ENCODE results near the gene MFSD1.
A peak's percentile ranks its signal among the peaks of the same experiment; 100 is the strongest.

MFSD1 gene

GRCh38 chr3:158810823-158811724 lies 9.2 kb downstream of the MFSD1 start:
- DNase-seq (ENCODE audit: low spot score) = no peak

DNA sequence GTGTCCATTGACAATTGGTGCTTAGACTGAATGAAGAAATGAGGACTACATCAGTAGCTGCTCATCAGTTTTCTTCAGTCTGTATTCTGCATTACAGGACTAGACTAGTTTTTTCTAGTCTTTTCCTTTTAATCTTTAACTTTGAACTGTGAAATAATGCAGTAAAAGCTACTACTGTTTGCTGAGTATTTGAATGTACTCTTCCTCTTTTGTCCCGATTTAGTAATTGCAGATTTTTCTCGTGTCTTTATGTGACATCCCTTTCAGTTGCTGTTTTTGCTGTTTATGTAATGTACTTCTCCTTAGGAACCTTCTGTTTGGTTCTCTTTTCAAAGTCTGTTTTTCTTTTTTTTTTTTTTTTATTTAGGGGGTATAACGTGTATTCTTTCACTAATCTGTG lies 17.4 kb downstream of the MFSD1 start:
- DNase-seq (ENCODE audit: low spot score) = no peak

DNA sequence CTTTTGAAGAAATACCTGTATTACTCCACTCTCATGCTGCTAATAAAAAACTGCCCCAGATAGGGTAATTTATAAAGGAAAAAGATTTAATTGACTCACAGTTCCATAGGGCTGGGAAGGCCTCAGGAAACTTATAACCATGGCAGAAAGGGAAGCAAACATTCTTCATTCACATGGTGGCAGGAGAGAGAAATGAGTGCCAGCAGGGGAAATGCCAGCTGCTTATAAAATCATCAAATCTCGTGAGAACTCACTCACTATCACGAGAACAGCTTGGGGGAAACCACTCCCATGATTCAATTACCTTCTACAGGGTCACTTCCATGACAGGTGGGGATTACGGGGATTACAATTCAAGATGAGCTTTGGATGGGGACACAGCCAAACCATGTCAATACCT lies 18.7 kb downstream of the MFSD1 start:
- no peak for DNase-seq (ENCODE audit: low spot score)

GRCh38 chr3:158821847-158822246 lies 20.0 kb downstream of the MFSD1 start:
- DNase-seq (ENCODE audit: low spot score) = no peak

DNA sequence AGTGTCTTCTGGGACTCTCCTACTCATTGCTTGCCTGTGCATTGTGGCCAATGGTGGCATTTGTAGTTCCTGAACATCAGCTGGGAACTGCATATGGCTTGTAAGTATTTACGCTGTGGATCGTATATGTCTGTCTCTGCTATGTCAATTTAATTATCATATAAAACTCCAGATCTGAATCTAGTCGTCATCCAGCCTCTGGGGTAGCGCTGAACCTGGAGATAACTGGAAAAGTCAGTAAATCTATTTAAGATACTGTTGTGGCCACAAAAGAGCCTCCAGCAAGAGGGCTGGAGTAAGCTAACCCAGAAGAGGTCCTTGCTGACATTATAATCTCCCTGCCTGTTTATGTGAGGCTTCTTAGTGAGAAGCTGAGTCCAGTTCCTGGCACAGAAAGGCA lies 21.6 kb downstream of the MFSD1 start:
- DNase-seq (ENCODE audit: low spot score) = no peak

DNA sequence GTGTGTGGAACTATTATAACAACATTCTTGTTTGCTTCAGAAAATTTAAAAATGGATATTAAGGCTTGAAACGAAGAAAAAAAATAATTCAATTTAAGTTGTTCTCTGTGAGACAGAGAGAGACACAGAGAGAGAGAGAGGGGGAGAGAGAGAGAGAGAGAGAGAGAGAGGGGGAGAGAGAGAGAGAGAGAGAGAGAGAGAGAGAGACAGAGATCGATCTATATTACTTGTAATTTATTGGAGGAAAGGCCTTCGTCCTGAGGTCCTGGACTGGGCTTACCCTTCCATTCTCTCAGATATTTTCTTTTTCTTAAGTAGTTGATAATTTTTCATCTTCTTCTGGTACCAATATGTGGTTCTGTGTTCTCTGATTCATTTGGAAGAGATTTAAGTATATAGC lies 25.9 kb downstream of the MFSD1 start:
- DNase-seq (ENCODE audit: low spot score) = no peak

- DNase-seq (ENCODE audit: low spot score) = no peak
Observed at GRCh38 chr3:158830391-158830790, 28.5 kb downstream of the MFSD1 start.

DNA sequence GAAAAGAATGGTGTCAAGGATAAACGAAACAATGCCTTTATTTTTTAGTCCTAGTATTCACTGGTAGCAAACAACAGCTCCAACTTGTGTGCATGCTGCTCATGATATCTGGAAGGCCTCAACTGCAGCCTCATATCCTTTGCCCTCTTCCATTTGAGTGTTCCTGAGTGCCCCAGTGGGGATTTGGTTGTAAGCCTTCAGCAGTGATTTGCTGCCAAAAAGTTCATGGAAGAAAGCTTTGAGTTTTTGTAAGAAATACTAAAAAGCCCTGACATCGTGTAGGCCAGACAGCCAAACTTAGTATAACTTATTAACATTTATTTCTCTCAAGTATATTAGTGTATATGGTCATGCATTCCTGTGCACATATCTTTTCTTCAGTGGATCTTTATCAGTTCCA lies 30.0 kb downstream of the MFSD1 start:
- DNase-seq (ENCODE audit: low spot score) = no peak

GRCh38 chr3:158835631-158836030 lies 33.8 kb downstream of the MFSD1 start:
- DNase-seq (ENCODE audit: low spot score) = no peak

DNA sequence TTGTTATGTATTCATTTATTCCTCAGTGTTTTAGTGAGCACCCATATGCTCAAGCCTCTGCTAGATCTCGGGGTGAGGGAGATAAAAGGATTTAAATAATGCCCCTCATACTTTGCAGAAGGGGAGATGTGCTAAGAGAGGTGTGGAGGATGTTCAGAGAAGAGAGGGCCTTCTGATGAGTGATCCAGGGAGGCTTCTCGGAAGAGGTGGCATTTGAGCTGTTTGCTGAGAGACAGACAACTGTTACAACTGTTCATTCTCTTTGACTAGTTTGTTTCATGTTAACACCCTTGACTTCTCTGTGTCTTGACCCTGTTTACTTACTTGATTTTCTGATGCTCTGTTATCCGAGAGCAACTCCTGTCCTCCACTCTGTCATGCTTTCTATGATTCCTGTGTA lies 34.5 kb downstream of the MFSD1 start:
- no peak for DNase-seq (ENCODE audit: low spot score)

DNA sequence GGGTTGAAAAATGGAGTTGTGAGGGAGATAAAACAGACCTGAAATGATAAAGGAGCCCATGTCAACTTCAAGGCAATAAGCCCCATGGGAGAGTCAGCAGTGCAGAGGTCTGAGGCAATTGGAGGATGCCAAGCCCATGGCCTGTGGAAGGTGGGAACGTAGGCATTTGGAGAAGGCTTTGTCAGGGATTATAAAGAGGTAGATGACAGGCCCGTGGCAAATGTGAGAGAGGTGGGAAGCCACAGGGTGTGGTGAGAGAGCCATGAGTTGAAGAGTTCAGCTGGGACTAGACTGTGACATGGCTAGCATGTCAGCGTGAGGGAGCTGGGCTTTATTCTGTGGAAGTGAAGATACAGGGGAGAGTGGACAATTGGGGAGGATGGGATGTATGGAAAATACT lies 35.4 kb downstream of the MFSD1 start:
- DNase-seq (ENCODE audit: low spot score) = no peak

DNA sequence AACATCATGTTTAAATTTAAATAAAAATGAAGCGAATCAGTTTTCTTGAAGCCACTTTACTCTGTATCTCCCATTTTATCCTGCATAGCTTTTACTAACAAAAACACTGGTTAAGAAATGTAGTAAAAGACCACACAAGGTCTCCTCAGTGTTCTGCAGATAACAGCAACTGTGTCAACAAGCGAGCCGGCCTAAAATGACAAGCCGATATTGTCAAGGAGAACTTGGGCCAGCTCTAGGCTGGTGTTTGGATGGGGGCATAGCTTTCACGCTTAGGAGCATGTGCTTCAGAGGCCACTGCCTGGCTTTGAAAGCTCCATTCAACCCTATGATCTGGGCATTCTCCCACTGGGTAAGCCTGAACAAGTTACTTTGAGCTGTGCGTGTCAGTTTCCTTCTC lies 38.1 kb downstream of the MFSD1 start:
- DNase-seq (ENCODE audit: low spot score) = no peak

DNA sequence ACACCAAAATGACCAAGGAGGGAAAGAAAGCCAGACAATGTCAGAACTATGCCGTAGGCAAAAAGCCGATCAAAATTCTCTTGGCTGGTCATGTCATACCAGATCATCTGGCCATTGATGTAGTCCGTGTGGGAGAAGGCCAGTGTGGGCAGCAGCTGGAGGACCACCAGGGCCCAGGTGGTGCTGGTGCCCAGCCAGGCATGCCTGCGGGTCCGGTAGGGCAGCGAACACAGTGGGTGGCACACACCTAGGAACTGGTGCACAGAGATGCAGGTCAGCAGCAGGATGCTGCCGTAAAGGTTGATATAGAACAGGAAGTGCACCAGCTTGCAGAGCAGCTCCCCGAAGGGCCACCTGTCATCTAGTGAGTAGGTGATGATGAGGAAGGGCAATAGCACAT lies 39.5 kb downstream of the MFSD1 start:
- no peak for DNase-seq (ENCODE audit: low spot score)

DNA sequence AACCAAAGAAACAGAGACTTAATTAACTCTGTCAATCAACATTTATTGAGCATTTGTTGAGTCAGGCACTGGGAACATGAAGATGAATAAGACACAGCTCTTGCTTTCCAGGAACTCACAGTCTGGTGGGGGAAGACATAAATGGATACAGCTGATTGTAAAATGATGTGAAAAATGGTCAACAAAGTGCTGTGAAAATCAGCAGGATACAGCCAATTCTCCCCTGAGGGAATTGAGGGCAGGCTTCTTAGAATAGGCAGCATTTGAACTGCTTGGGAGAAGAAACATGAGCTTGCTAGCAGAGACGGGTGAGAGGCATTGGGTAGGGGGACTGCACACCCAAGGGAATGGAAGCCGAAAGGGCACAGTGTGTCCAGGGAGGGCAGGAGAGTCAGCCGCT lies 41.1 kb downstream of the MFSD1 start:
- no peak for DNase-seq (ENCODE audit: low spot score)

DNA sequence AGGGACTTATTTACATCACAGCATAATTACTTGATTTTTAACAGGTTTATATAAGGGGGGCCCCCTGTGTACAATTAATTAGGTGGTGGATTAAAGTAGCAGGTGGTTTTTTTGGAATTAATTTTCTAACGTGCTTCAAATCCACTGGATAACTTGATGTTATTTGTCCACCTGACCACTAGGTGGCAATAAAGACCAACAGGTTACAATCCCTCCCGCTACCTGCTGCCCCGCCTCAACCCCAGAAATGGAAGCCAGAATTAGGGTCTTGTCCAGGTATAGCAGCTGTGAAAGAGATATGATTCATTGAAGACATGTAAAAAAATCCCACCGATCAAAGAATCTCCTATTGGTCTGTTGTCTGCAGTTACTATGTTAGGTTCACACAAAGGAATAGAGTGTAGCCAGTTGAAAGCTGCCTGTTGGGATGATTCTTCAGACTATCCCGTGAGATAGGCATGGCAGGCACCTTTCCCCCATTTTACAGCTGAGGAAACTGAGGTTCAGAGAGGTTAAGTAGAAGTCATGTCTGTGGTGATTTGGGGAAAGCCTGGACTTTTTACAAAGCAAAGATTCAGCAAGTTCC lies 44.0 kb downstream of the MFSD1 start:
- DNase-seq (ENCODE audit: low spot score) = no peak

DNA sequence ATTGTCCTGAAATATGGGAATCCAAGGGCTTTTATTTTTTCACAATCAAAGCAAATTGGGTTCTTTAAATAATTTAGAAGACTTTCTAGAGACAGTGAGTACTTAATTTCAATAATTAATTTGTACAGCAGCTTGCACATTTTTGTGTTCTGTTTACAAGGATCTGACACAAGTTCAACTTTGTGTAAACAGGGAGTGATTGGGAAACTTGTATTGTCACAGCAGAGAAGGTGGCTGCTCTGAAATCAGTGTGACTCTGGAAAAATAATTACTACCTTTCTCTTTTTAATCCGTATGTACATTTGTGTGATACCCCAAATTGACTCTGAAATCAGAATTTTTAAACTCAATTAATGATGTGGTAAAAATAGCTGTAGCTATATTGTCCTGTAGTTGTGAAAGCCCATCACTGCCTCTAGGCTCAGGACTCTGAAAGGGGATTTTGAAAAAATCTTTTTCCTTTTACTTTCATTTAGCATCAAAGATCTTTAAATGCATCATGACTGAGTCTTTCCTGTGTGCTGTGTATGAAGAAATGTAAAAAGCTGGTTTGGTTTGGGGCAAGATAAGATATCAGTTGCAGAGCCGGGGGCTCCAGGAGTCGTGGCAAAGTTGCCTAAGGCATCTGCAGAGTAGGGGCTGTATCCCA lies 45.1 kb downstream of the MFSD1 start:
- DNase-seq (ENCODE audit: low spot score) = no peak

DNA sequence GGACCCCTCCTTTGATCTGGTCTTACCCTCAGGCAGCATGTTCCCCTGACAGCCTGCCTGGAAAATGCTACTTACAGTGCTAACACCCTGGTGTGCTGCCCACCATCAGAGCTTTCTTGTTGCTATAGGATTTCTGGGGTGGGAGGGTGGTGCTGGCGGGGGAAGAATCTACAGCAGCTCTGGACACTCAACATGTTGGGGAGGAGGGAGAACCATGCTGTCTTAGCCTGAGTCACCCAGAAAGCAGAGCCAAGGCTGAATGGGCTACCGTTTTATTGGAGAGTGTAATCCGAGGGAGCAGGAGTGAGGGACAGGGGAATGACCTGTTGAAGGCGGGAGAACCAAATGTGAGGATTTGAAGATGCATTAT lies 45.6 kb downstream of the MFSD1 start:
- DNase-seq (ENCODE audit: low spot score) = no peak

DNA sequence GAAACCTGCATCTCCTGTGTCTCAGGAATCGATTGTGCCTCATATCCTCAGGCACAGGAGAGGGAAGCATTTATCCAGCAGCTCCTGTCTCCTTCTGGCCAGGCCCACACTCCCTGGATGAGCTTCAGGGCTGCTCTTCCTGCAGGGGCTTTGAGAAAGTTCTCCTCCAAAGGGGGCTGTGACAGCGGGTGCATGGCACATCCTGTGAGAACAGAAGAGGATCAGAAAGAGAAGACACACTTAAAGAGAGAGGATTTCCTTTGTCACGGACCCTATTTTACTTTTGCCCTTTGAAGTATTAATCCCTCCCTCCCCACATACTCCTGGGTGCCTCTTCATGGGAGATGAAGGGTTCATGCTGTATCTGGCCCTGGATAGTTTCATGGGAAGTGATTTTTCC lies 46.0 kb downstream of the MFSD1 start:
- no peak for DNase-seq (ENCODE audit: low spot score)

DNA sequence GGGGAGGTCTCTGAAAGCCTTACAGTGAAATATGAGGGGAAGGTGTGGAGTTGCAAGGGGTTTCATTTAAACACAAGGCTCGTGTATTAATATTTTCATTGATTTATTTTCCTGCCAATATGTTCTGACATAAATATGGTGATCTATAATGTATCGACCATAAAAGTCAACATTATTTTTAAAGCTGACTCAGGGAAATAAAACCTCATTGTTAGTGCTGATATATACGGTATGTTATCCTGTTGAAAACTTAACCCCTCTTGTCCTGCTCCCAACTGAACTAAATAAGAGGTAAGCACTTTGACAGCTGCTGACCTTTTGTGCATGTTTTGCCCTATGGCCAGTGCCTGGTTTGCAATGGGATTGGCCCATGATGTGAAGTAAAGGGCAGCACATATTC lies 47.9 kb downstream of the MFSD1 start:
- no peak for DNase-seq (ENCODE audit: low spot score)

GRCh38 chr3:158859362-158859761 lies 57.5 kb downstream of the MFSD1 start:
- DNase-seq (ENCODE audit: low spot score) = no peak

- peak; percentile 18 for DNase-seq (ENCODE audit: low spot score)
Observed at GRCh38 chr3:158863247-158863646, 61.4 kb downstream of the MFSD1 start.

DNA sequence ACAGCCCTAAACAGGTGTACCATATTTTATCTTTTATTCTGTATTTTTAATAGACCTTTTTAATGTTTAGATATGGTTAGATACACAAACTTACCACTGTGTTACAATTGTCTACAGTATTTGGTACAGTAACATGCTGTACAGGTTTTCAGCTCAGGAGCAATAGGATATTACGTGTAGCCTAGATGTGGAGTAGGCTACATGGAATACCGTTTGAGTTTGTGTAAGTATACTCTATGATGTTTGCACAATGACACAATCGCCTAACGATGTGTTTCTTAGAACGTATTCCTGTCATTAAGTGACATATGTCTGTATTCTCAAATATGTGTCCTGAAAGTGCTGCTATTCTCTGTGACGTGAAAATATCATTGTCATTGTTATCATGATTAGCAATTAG lies 62.6 kb downstream of the MFSD1 start:
- no peak for DNase-seq (ENCODE audit: low spot score)

DNA sequence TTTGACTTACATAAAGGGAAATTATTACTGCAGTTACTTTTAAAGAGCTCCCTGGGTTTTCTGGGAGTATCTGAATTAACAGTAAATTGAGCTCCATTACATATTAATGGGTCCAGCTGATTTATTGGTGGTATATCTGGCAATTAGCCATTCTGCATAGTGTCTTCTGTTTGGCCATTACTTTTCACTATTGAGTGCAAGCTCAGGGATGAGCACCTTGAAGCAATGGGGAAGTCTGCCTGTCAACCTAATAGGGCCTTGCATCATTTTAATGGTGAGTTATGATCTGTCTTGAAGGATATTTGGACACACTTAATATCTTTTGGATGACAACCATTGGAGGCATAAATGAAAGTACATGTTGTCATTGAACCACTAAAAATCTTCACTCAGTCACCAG lies 73.8 kb downstream of the MFSD1 start:
- no peak for DNase-seq (ENCODE audit: low spot score)
